Measurements from ENCODE around the gene HP.

HP gene

GRCh38 chr16:72014675-72015074 lies 39.6 kb upstream of the HP start:
- Histone ChIP-seq H3K4me3 (ENCODE audit: low read length, poor library complexity, severe bottlenecking) (no peak overlapping the region), H3K36me3 (ENCODE audit: insufficient read depth, low read length) (peaks cover 3% of the 10 kb centered on the region; the same call in 1 of the 2 replicates), H3K79me2 (ENCODE audit: insufficient read depth, low read length) (peaks cover 5% of the 10 kb centered on the region; the same call in 1 of the 2 replicates), H3K4me1 (ENCODE audit: insufficient read depth, low read length, poor library complexity, severe bottlenecking) (peaks cover 17% of the 10 kb centered on the region), H3K9ac (ENCODE audit: low read depth, low read length, poor library complexity, severe bottlenecking) (no peak overlapping the region), H3F3A (ENCODE audit: low read depth) (no peaks in the 10 kb centered on the region), H4K20me1 (ENCODE audit: insufficient read depth, low read length, poor library complexity, severe bottlenecking) (no peaks in the 10 kb centered on the region), H3K9me2 (replicated peaks; ENCODE audit: low read depth, low read length) (no peaks in the 10 kb centered on the region), H3K4me2 (ENCODE audit: low read depth, low read length, poor library complexity, severe bottlenecking) (no peak overlapping the region), H2AFZ (ENCODE audit: low read length) (no peak overlapping the region), H3K27me3 (ENCODE audit: insufficient read depth, low read length, poor library complexity, severe bottlenecking) (no peaks in the 10 kb centered on the region), H3K9me3 (ENCODE audit: insufficient read depth, low read depth, low read length) (no peaks in the 10 kb centered on the region)
- TF ChIP-seq EZH2phosphoT487 (IDR thresholded peaks at IDR 0.05; ENCODE audit: borderline replicate concordance) (no peak), CTCF (conservative IDR thresholded peaks at IDR 0.05; ENCODE audit: low read length) (no peak)

DNA sequence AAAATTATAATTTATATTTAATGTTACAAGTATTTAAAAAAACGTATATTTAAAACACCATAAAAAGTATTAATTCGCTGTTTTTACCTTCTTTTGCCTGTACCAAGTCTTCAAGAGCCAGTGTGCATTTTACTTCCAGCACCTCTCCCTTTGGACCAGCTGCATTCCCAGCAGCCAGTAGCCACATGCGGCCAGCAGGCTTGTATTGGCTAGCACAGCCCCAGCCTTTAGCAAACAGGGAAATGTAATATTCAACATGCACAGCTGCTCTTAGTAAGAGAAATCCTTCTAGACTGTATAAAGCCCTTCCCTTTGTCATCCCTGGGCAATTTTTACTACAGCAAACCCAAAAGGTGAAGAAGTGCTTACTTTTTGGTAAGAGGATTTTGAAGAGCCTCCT lies 39.2 kb upstream of the HP start:
- H3K36me3 ChIP-seq (ENCODE audit: insufficient read depth, low read length): peaks cover 3% of the 10 kb centered on the region; the same call in 1 of the 2 replicates
- no peaks in the 10 kb centered on the region for H3K9me2 ChIP-seq (replicated peaks; ENCODE audit: low read depth, low read length)
- H3K27me3 ChIP-seq (ENCODE audit: insufficient read depth, low read length, poor library complexity, severe bottlenecking): no peaks in the 10 kb centered on the region
- no peaks in the 10 kb centered on the region for H3F3A ChIP-seq (ENCODE audit: low read depth)
- H3K4me2 ChIP-seq (ENCODE audit: low read depth, low read length, poor library complexity, severe bottlenecking): no peak overlapping the region
- TF ChIP-seq CTCF (conservative IDR thresholded peaks at IDR 0.05; ENCODE audit: low read length): no peak
- TF ChIP-seq EZH2phosphoT487 (IDR thresholded peaks at IDR 0.05; ENCODE audit: borderline replicate concordance): no peak
- peaks cover under 1% of the 10 kb centered on the region; the same call in 1 of the 2 replicates for H3K79me2 ChIP-seq (ENCODE audit: insufficient read depth, low read length)
- H3K9me3 ChIP-seq (ENCODE audit: insufficient read depth, low read depth, low read length): no peaks in the 10 kb centered on the region
- no peak overlapping the region for H3K9ac ChIP-seq (ENCODE audit: low read depth, low read length, poor library complexity, severe bottlenecking)
- H2AFZ ChIP-seq (ENCODE audit: low read length): no peak overlapping the region
- H3K4me1 ChIP-seq (ENCODE audit: insufficient read depth, low read length, poor library complexity, severe bottlenecking): peaks cover 12% of the 10 kb centered on the region
- no peaks in the 10 kb centered on the region for H4K20me1 ChIP-seq (ENCODE audit: insufficient read depth, low read length, poor library complexity, severe bottlenecking)
- H3K4me3 ChIP-seq (ENCODE audit: low read length, poor library complexity, severe bottlenecking): no peak overlapping the region

DNA sequence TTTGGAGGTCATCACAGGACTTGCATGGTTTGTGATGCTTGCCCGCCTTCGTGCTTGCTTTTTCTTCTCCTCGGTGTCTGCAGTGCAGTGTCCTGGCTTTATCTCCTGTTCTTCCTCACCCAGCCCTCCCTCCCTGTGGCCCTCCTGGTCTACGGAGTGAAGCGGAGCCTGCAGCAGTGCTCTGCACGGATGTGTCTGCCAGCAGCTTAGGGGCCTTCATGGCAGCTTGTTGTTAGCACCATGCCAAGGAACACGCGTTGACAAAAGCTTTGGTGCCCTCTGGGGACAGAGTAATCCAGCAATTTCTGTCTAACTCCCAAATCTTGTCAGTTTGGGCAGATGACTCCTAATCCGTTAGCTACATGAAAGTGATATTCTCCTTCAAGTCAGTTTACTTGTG lies 35.8 kb upstream of the HP start:
- TF ChIP-seq EZH2phosphoT487 (IDR thresholded peaks at IDR 0.05; ENCODE audit: borderline replicate concordance) (no peak), CTCF (conservative IDR thresholded peaks at IDR 0.05; ENCODE audit: low read length) (no peak)
- Histone ChIP-seq H3K9ac (ENCODE audit: low read depth, low read length, poor library complexity, severe bottlenecking) (no peak overlapping the region), H4K20me1 (ENCODE audit: insufficient read depth, low read length, poor library complexity, severe bottlenecking) (no peaks in the 10 kb centered on the region), H3K9me3 (ENCODE audit: insufficient read depth, low read depth, low read length) (no peaks in the 10 kb centered on the region), H3K27me3 (ENCODE audit: insufficient read depth, low read length, poor library complexity, severe bottlenecking) (no peaks in the 10 kb centered on the region), H3K4me1 (ENCODE audit: insufficient read depth, low read length, poor library complexity, severe bottlenecking) (peaks cover 6% of the 10 kb centered on the region), H3K36me3 (ENCODE audit: insufficient read depth, low read length) (peaks cover 17% of the 10 kb centered on the region; the same call in 1 of the 2 replicates), H3K9me2 (replicated peaks; ENCODE audit: low read depth, low read length) (no peaks in the 10 kb centered on the region), H3K4me2 (ENCODE audit: low read depth, low read length, poor library complexity, severe bottlenecking) (no peak overlapping the region), H3F3A (ENCODE audit: low read depth) (no peaks in the 10 kb centered on the region), H3K79me2 (ENCODE audit: insufficient read depth, low read length) (no peaks in the 10 kb centered on the region), H3K4me3 (ENCODE audit: low read length, poor library complexity, severe bottlenecking) (no peak overlapping the region), H2AFZ (ENCODE audit: low read length) (no peak overlapping the region)

Measured in Loucy (cell line).